Neutrophil (primary cell): ENCODE results near the gene CCDC167.

Source experiments
- H3K27ac ChIP-seq: fragments of 200-600 bp; sonication (generic); 2 replicates; pipeline ENCODE4 v1.5.1; 2016; ENCODE audit warnings: mild to moderate bottlenecking, moderate library complexity
- H3K27me3 ChIP-seq: fragments of 200-600 bp; sonication (generic); 2 replicates; pipeline ENCODE4 v1.6.0; 2016; ENCODE audit warnings: mild to moderate bottlenecking
- H3K36me3 ChIP-seq: fragments of 200-600 bp; sonication (generic); 2 replicates; pipeline ENCODE4 v1.5.1; 2017
- H3K4me1 ChIP-seq, 2 experiments: fragments of 200-600 bp in 1 of 2; sonication (generic) in 1 of 2; 1 replicate in 1 of 2; 2 replicates in 1 of 2; pipeline versions ENCODE4 v1.5.1 to v1.6.1; 2013 to 2016; ENCODE audit warnings: low read depth in 1 of 2, low read length in 1 of 2, mild to moderate bottlenecking in 1 of 2, moderate library complexity in 1 of 2; ENCODE audit not compliant: control insufficient read depth in 1 of 2, insufficient read depth in 1 of 2
- H3K4me3 ChIP-seq, 2 experiments: fragments of 200-600 bp in 1 of 2; sonication (generic) in 1 of 2; 1 replicate in 1 of 2; 2 replicates in 1 of 2; pipeline ENCODE4 v1.5.1; 2013 to 2016; ENCODE audit warnings: low read depth in 1 of 2, low read length in 1 of 2, mild to moderate bottlenecking in 1 of 2, moderate library complexity in 1 of 2
- H3K9me3 ChIP-seq: fragments of 200-600 bp; sonication (generic); 2 replicates; pipeline ENCODE4 v1.5.1; 2016
- TF ChIP-seq, protein P1 (sequence below): fragments of 200-600 bp; sonication (generic); IDR thresholded peaks from 2 replicates; pipeline ENCODE4 v1.5.1; 2016; ENCODE audit warnings: antibody characterized with exemption

CCDC167 gene

DNA sequence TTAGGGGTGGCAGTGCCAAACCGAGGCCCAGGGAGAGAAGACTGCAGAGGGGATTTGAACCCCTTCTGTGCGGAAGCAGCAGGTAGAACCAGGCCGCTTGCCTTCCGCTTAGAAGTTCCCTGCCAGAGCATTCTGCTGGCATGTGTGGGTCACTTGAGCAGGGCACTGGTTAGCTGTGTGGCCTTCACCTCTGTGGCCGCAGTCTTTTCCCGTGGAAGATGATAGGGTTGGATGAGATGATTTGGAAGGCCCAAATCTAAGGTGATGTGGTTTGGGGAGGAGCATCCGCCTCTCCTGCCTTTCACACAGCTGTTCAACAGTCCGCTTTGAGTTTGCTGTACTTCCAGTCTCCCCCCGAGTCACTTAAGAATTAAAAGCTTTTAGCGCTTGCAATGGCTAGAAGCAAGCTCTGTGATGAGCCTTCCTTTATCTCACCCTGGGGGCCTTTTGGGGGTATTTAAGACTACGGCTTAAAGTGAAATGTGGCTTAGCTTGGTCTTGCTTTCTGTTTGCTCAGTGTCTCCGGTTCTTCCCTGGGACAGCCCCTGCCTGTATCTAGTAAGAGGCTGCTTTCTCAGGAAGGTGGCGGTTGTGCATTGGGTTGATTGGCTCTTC is 65.9 kb downstream of the CCDC167 start:
- Histone ChIP-seq H3K27ac (peak overlapping the region; percentile 86), H3K4me3 (peak overlapping the region; percentile 76 to 77), H3K9me3 (no peaks in the 10 kb centered on the region), H3K36me3 (peaks cover 30% of the 10 kb centered on the region), H3K4me1 (peaks cover 15 to 16% of the 10 kb centered on the region in 2 experiments), H3K27me3 (peaks cover 9% of the 10 kb centered on the region)
- TF ChIP-seq, protein P1, sequence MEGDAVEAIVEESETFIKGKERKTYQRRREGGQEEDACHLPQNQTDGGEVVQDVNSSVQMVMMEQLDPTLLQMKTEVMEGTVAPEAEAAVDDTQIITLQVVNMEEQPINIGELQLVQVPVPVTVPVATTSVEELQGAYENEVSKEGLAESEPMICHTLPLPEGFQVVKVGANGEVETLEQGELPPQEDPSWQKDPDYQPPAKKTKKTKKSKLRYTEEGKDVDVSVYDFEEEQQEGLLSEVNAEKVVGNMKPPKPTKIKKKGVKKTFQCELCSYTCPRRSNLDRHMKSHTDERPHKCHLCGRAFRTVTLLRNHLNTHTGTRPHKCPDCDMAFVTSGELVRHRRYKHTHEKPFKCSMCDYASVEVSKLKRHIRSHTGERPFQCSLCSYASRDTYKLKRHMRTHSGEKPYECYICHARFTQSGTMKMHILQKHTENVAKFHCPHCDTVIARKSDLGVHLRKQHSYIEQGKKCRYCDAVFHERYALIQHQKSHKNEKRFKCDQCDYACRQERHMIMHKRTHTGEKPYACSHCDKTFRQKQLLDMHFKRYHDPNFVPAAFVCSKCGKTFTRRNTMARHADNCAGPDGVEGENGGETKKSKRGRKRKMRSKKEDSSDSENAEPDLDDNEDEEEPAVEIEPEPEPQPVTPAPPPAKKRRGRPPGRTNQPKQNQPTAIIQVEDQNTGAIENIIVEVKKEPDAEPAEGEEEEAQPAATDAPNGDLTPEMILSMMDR: no peak
